ENCODE results near the gene RNF157.

RNF157 gene

DNA sequence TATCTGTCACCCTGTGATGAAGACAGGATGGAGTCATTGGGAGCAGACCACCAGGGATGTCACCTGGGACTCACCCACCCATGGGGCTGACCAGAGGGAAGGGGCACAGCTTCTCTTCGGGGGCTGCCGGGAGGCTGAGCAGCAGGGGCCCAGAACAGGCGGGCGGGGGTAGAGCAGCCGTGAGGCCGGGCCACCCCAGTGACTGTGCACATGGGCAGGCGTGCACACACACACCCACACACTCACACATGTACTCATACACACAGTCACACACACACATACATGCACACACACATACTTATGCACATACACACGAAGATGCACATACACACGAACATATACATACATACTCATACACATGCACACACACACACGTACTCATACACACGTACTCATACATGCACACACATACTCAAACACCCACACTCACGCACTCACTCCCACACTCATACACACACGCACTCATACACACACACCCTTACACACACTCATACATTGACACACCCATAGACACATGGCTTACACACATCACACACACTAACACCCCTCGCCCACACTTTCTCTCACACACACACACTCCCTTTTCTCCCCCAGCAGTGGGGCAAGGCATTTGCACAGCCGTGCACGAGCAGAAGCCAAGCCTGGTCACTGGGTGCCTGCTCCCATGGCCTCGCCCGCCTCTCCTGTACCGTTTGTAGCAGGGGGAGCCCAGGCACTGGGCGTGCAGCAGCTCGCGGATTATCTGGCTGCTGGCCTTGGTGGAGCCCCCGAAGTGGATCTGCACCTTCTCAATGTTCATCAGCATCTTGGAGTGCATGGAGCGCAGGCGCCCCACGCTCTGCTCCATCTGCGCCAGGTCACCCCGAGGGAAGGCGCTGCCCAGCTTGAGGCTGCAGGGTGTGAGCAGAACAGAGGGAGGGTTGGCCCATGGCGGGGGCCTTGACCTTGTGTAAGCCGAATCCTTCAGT lies 37.3 kb upstream of the RNF157 start:
- H3K4me3 ChIP-seq (ENCODE audit: low read length), result no peak overlapping the region
- TF ChIP-seq CTCF (IDR thresholded peaks at IDR 0.05; ENCODE audit: insufficient read depth, low read depth, low read length, missing control alignments), result no peak
- no peak for DNase-seq (ENCODE audit: low read depth)

DNA sequence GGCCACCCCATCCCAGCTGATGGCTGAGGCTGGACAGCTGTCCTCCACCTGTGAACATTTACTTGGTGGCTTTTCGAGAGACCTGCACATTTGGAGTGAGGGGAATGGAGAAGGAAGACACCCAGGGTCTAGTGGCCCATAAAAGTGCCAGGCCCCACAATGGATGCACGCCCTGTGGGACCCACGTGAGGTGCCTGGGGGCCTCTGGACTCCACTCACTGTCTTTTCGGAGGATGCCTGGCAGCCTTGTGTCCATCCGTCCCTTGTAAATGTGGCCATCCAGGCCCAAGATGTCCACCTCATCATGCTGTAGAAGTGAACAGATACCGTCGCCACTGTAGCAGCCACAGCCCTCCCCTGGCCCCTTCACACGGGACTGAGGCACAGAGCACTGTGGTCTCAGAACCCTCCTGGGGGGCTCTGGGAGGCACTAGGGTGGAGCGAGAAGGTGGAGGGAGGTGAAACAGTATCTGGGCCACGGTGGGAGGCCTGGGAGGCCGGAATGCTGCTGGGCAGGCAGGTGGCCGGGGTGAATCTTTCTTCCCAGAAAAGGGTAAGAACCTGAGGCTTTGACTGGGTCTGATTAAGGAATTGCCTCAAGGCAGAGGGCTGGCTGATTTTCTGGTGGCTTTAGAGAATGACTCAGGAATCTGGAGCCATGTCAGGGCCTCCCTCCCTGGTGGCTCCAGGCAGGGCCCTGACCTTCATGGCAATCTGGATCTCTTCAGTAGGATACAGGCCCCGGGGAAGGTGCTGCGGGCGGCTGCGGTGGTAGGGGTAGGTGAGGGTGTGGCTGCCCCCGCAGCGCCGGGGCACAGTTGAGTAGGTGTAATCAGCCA lies 36.4 kb upstream of the RNF157 start:
- H3K4me3 ChIP-seq (ENCODE audit: low read length), result no peak overlapping the region
- DNase-seq (ENCODE audit: low read depth), result peak; percentile 41
- no peak for TF ChIP-seq CTCF (IDR thresholded peaks at IDR 0.05; ENCODE audit: insufficient read depth, low read depth, low read length, missing control alignments)

GRCh38 chr17:76276069-76276431 lies 35.8 kb upstream of the RNF157 start:
- DNase-seq (ENCODE audit: low read depth), result no peak
- no peak overlapping the region for H3K4me3 ChIP-seq (ENCODE audit: low read length)
- TF ChIP-seq CTCF (IDR thresholded peaks at IDR 0.05; ENCODE audit: insufficient read depth, low read depth, low read length, missing control alignments), result no peak

- no peak for DNase-seq (ENCODE audit: low read depth)
- no peak for TF ChIP-seq CTCF (IDR thresholded peaks at IDR 0.05; ENCODE audit: insufficient read depth, low read depth, low read length, missing control alignments)
- H3K4me3 ChIP-seq (ENCODE audit: low read length), result no peak overlapping the region
These were observed 35.2 kb upstream of the RNF157 start for GRCh38 chr17:76275382-76276068.

GRCh38 chr17:76274112-76274956 lies 34.0 kb upstream of the RNF157 start:
- DNase-seq (ENCODE audit: low read depth), result no peak
- H3K4me3 ChIP-seq (ENCODE audit: low read length), result no peak overlapping the region
- no peak for TF ChIP-seq CTCF (IDR thresholded peaks at IDR 0.05; ENCODE audit: insufficient read depth, low read depth, low read length, missing control alignments)

Data from epithelial cell of esophagus (primary cell).